Activated CD4-positive, CD25-positive, alpha-beta regulatory T cell treated with anti-CD3 and anti-CD28 coated beads, Interleukin-2, amount 50 U/mL, for 16 hours (primary cell): ENCODE results near the gene CNIH3.
"Not testable (repeated sequence)": the region's sequence is repeated elsewhere in the genome, so short reads cannot be mapped to it uniquely, and the experiment has no call there.

Source experiments
- DNase-seq: peaks from one replicate; pipeline ENCODE4 v3.0.0-alpha.2; 2020; ENCODE audit warnings: low read depth, low spot score

Gene CNIH3

DNA sequence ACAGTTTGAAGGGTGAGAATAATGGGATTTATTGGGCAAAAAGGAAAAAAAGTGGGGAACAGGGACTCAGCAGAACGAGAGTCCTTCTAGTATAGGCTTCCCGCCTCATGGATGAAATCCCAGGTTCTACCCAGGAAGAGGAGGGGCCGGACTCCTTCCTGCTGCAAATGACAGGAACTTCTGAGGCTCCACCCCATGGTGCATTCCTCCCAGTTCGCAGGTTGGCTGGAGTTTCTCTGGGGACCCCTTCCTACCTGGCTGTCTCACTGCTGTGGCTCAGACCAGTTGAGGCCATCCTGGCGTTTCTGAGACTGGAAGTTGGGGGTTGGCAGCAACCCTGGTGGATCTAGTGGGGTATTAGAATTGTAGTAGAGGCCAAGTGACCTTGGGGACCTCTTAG lies 27.5 kb downstream of the CNIH3 start:
- DNase-seq, result no peak

GRCh38 chr1:224644553-224645154 lies 28.5 kb downstream of the CNIH3 start:
- DNase-seq, result peak; percentile 32

- no peak for DNase-seq
Measured at GRCh38 chr1:224647449-224647848, 31.3 kb downstream of the CNIH3 start.

- DNase-seq, result no peak
Measured at GRCh38 chr1:224650290-224650689, 34.2 kb downstream of the CNIH3 start.

- no peak for DNase-seq
Measured at GRCh38 chr1:224651188-224651587, 35.1 kb downstream of the CNIH3 start.

DNA sequence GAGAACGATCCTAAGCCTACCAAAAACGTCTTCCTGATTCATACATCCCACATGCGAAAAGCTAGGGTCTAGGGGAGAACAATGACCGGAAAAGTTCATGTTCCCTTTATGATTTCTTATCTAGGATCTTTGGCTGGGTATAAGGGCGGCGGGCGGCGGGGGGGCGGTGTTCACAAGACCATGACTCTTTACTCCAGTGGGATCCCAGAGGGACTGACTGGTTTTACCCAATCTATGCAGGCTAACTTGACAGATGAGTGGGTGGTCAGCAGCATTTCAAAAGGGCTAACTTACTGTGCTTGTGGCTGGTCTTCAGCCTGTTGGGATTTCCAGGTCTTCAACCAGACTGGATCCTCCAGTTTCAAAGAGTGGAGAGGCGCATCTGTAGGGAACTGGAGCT lies 40.3 kb downstream of the CNIH3 start:
- no peak for DNase-seq

GRCh38 chr1:224660074-224660473 lies 44.0 kb downstream of the CNIH3 start:
- no peak for DNase-seq

- no peak for DNase-seq
Measured at GRCh38 chr1:224662870-224663269, 46.8 kb downstream of the CNIH3 start.

GRCh38 chr1:224665016-224665415 lies 48.9 kb downstream of the CNIH3 start:
- no peak for DNase-seq

DNA sequence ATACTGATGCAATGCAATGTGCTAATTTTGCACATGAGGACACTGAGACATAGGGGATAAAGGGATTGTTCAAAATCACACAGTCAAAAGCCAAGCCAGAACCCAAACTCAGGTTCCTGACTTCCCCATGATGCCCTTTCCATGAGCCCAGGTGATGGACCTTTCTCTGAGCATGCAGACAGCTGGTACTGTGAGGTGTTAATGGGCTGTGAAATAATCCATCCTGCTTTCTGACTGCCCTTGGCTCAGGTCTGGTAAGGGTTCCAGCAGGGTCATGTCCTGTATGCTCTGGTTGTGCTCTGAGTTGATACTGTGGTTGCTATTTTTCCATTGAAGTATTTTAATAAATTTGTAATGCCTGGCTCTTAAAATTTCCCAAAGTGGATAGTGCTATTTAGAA lies 50.0 kb downstream of the CNIH3 start:
- DNase-seq, result no peak

GRCh38 chr1:224666913-224667312 lies 50.8 kb downstream of the CNIH3 start:
- DNase-seq, result no peak

GRCh38 chr1:224668984-224669383 lies 52.9 kb downstream of the CNIH3 start:
- no peak for DNase-seq

- DNase-seq, result no peak
Measured at GRCh38 chr1:224669403-224669802, 53.3 kb downstream of the CNIH3 start.

DNA sequence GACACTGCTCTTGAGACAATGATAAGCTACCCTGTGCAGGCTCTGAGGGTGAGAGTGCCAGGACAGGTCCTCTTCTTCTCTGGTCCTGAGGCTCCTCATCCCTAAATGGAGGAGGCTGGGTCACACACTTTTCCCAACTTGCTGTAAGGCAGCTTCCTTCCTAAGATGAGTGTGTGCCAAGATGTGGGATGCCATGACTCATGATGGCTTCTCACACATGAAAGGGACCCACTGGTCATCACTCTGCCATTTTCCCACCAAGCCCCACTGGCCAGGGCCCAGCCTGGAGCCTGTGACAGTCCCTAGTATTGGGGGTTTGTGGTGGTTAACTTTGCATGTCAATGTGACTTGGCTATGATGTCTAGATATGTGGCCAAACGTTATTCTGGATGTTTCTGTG lies 54.4 kb downstream of the CNIH3 start:
- no peak for DNase-seq

DNA sequence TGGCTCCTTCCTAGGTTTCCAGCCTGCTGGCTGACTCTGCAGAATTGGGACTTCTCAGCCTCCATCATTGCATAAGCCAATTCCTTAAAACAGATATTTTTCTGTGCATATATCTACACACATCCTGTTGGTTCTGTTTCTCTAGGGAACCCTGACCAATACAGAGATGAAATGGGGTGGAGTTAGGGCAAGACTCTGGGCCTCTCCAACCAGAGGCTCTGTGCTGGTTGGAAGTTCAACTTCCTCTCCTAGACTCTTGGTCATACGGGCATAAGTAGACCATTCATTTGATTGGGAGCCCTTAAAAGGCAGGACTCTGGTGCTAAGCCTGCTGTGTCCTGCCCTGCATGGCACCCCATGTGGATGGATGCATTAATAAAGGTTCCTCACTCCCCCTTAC lies 55.0 kb downstream of the CNIH3 start:
- no peak for DNase-seq

- no peak for DNase-seq
Measured at GRCh38 chr1:224673141-224673540, 57.0 kb downstream of the CNIH3 start.

DNA sequence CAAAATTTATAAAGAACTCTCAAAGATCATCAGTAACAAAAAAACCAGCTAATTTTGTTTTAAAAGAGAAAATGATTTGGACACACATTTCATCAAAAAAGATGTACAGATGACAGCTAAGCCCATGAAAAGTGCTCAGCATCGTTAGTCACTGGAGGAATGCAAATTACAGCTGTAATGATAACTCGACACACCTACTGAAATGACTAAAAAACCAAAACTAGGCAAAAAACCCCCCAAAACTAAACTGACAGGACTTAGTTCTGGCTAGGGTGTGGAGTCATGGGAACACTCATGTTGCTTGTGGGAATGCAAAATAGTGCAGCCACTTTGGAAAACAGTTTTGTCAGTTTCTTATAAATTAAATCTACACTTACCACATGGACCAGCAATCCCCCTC lies 59.5 kb downstream of the CNIH3 start:
- no peak for DNase-seq

- no peak for DNase-seq
Measured at GRCh38 chr1:224676551-224676950, 60.4 kb downstream of the CNIH3 start.

GRCh38 chr1:224678168-224678567 lies 62.1 kb downstream of the CNIH3 start:
- DNase-seq, result no peak

- DNase-seq, result no peak
Measured at GRCh38 chr1:224679606-224680005, 63.5 kb downstream of the CNIH3 start.

DNA sequence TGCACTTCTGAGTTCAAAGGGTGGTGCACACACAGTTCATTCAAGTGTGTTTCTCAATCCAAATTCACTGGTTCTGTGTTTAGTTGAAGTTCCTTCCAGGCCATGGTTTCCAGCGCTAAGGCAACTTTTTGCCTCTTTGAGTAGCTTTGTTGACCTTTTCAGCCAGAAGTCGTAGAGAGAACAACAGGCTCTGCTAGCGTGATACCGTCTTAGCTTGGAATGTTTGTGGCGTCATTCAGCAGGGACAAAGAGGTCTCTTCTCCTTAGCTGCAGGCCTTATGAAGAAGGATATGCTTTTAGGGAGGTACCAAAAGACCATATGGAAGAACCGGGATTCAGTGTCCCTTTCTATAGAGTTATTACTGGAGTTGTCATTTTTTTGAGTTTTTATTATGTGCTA lies 65.7 kb downstream of the CNIH3 start:
- no peak for DNase-seq

DNA sequence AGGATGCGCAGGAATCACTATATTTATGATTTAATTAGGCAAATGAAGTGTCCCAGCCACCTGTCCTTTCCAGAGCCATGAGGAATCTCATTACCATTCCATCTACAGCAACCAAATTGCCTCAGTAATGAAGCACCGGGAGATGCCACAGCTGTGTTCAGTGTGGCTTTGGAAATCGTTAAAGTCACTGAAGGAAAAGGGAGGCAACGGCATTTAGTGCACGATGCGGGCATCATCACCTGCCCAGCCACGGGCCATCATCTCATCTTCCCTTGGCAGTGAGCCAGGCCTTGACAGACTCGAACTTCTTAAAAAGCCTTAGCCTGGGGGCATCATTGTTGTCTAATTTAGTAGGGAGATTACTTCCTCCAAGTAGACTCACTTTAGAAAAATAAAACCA lies 67.8 kb downstream of the CNIH3 start:
- no peak for DNase-seq

DNA sequence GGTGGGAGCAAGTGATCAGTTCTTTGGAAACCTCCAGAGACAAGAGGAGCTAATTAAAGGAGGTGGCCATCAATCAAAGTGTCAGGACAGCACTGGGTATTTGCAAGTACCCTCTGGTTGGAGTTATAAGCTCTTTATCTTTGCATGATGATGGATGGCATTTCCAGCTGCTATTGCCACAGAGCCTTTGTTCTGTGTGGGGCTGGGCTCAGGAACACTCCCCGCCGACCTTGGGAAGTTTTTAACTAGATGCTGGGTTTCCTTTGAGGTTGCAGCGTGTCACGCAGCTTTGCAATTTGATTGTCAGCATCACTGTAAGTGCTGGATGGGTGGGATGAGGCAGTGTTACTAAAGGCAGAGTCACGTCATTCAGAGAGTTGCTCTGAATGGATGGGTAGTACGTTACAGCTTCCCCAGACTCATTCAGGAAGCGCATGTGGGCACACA lies 68.9 kb downstream of the CNIH3 start:
- no peak for DNase-seq

DNA sequence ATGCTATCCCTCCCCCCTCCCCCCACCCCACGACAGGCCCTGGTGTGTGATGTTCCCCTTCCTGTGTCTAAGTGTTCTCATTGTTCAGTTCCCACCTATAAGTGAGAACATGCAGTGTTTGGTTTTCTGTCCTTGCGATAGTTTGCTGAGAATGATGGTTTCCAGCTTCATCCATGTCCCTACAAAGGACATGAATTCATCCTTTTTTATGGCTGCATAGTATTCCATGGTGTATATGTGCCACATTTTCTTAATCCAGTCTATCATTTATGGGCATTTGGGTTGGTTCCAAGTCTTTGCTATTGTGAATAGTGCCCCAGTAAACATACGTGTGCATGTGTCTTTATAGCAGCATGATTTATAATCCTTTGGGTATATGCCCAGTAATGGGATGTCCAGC lies 70.0 kb downstream of the CNIH3 start:
- not testable (repeated sequence) for DNase-seq
